Right ventricle myocardium inferior (tissue), 1 donor: ENCODE measurements around the gene PLAAT5. TPM values are rescaled to one million over a fixed set of nuclear protein-coding genes. Genes with fewer than 3 reads are reported as not detected.
"Not testable (repeated sequence)": the region's sequence is repeated elsewhere in the genome, so short reads cannot be mapped to it uniquely, and the experiment has no call there.

Source experiments
- ATAC-seq: fragments of 200-7000 bp; cut with Tn5 transposase; one replicate; pipeline ENCODE4 v1.9.1; 2020; ENCODE audit warnings: mild to moderate bottlenecking, moderate library complexity
- DNase-seq: peaks from one replicate; pipeline ENCODE4 v3.0.0; 2021; ENCODE audit errors: missing footprints
- intact Hi-C: fragments of 100-400 bp; cut with DNase I; formaldehyde crosslinking; loops from one replicate; pipeline ENCODE4 v1.11.0; 2022
- long read RNA-seq: library from polyadenylated mRNA; unstranded; transcript quantifications from one replicate; pipeline ENCODE4 v2.0.0, GENCODE V29; 2021
- total RNA-seq: library from RNA; stranded (reverse); fragmentation: NEBNext Ultra II Directional; extraction: Animal tissue kit (Norgen Biotek cat#: 25700); gene quantifications from one replicate; pipeline ENCODE4 v1.2.1, GENCODE V29; 2021
- donor health status: DM: no; HTN: yes; CAD: no; lungs with severe emphysema.

The PLAAT5 gene, protein sequence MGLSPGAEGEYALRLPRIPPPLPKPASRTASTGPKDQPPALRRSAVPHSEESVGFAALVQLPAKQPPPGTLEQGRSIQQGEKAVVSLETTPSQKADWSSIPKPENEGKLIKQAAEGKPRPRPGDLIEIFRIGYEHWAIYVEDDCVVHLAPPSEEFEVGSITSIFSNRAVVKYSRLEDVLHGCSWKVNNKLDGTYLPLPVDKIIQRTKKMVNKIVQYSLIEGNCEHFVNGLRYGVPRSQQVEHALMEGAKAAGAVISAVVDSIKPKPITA
- 4.8 TPM for total RNA-seq
- long read RNA-seq, partial matches to known transcripts = 0 of 4 reads
- long read RNA-seq, other reads (novel, unspliced or antisense) = 2 of 4 reads

DNA sequence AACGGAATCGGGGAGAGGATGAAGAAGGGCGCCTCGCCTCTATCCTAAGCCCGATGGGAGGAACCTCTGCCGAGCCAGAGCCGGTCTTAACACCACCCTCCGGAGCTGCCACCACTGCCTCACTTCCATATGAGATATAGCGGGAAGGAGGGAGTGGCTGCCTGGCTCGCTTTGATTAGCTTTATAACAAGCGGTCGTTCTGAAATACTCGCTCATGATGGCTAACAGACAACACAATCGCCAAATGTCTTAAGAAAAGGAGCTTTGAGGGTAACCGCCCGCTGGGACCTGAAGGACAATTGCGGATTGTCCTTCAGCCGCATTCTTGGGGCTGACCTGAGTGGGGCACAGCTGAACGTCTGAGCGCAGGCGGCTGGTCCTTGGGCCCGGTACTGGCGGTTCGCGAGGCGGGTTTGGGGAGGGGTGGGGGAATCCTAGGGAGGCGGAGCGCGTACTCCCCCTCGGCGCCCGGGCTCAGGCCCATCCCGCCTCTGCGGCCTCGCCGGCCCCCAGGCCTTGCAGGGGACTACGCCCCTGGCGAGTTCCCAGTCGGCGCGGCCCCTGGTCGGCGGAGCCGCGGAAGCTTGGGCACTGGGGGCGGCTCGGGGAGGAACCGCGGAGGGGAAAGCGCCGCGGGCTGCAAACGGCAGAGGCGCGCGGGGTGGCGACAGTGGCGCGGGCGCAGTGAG is at the start of gene PLAAT5:
Gene PLAAT5 (minus strand): TSS at position 617 of the 689 bp plus-strand sequence. CDS start 133 bp downstream, at position 484.
- DNase-seq = peak; percentile 74
- peak; percentile 91 for ATAC-seq
- intact Hi-C loops = loop anchor here (1.0 kb wide), 1 partner anchor 18 kb away; no protein-coding TSS in a partner anchor

DNA sequence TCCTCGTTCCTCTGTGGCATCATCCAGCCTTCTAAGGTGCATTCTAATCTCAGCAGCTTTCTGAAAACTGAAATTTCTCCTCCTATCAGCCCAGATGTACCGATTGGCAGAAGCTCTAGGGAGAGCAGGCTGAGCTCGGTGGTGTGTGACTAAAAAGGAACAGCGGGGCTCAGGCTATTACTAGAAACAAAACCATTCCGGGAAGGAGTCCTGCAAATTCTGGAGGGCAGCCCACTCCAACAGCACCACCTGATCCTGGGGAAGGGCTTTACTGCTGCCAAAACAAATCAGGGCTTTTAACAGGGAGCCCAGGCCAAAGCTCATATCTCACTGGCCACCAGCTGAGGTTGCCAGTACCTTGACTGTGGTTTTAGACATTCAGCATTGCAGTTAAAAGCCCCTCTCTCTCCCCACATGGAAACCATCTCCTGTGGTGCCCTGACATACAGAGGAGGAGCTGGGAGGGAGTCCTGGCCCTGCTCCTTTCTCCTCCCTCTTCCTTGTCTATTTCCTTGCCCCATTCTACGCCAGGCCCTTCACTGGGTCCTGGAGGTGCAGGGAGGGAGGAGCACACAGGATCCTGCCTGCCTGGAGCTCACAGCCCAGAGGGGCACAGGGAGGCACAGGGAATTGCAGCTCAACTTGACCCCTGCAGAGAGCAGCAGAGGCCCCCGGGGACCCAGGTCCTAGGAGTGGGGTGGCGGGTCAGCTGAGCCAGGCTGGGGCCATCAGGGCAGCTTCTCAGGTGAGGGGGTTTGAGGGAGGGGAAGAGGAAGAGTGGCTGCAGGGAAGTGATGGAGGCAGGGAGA is 46.5 kb upstream of the PLAAT5 start:
- DNase-seq = no peak
- peak; percentile 87 for ATAC-seq
- intact Hi-C loops = loop anchor here (2.0 kb wide), 1 partner anchor 29 kb away; no protein-coding TSS in a partner anchor

DNA sequence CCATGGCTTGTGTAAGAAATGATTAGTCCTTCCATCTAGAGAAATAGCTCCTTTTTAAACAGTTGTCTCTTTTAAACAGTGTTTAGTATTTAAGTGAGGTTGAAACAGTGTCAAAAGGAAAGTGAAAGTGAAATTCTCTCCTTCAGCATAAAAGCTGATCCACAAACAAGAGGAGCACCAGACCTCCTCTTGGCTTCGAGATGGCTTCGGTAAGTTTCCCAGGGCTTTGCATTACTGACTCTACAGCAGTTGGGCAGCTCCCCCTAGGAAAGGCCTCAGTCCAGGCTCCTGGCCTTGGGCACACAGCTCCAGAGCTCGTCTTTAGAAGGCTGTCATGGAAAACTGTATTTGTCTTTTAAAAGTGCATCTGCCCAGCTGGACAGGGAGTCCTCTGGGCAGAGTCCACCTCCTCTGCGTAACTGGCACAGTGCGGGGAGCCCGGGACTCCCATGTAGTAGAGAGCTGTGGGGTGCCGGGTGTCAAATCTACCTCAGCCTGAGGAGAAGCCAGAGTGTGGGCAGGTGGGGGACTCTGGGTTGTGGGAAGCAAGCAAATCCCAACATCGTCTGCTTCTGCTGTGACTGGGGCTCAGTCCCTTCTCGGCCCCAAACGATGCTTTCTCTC is 45.8 kb upstream of the PLAAT5 start, which contains the start of gene PLAAT4:
Gene PLAAT4 (plus strand): TSS at position 140 of the 624 bp plus-strand sequence. CDS start 61 bp downstream, at position 201.
- peak; percentile 65 for ATAC-seq
- DNase-seq = no peak
- intact Hi-C loops = loop anchor here (1.0 to 2.0 kb wide), 2 partner anchors 30 to 77 kb away; no protein-coding TSS in a partner anchor

- intact Hi-C loops = loop anchor here (1.0 to 2.0 kb wide), 2 partner anchors 31 to 78 kb away; no protein-coding TSS in a partner anchor
- ATAC-seq = no peak
- DNase-seq = no peak
These were observed 44.8 kb upstream of the PLAAT5 start for GRCh38 chr11:63535734-63536133.

DNA sequence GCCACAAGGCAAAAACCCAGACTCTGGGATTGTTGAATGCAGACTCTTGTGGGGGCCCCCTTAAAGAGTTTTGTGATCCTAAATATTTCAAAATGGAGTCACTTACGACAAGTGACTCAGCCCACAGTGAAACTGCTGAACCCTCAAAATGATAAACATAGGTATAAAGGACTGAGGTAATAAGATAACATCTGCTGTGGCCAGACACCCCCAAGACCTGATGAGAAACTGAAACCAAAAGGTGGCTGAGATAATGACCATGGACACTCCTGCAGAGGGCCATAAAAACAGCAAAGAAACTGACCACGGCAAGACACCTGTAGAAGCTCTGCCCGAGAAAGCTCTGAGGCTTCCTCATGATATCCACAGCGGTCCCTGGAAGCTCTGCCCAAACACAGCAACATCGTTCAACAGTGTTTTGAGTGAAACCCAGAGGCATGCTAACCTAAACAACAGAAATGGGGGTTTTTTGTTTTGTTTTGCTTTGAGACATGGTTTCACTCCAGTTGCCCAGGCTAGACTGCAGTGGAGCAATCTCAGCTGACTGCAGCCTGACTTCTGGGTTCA is 44.0 kb upstream of the PLAAT5 start:
- intact Hi-C loops = no loop called here
- no peak for DNase-seq
- no peak for ATAC-seq

DNA sequence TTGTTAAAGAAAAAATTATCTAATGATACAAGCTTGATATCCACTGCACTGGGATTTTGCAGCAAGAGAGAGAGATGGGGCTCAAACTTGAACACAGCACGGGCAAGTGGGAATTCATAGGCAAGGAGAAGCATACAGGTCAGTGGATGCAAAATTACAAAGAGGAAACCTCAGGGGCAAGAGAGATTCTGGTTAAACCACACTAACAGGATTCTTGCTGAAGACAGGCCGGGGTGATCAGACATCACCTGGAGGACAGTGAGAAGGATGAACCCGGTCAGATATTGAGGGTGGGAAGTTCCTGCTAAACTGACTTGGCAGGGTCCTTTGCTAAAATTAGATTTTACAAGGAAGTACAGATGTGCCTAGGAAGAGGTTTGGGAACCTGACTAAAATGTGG is 43.1 kb upstream of the PLAAT5 start:
- intact Hi-C loops = no loop called here
- DNase-seq (no peak), ATAC-seq (no peak)

- no peak for ATAC-seq
- intact Hi-C loops = no loop called here
- DNase-seq = no peak
These were observed 42.0 kb upstream of the PLAAT5 start for GRCh38 chr11:63532799-63533475.

GRCh38 chr11:63532117-63532516 is 41.1 kb upstream of the PLAAT5 start:
- intact Hi-C loops = no loop called here
- DNase-seq = no peak
- ATAC-seq = no peak

DNA sequence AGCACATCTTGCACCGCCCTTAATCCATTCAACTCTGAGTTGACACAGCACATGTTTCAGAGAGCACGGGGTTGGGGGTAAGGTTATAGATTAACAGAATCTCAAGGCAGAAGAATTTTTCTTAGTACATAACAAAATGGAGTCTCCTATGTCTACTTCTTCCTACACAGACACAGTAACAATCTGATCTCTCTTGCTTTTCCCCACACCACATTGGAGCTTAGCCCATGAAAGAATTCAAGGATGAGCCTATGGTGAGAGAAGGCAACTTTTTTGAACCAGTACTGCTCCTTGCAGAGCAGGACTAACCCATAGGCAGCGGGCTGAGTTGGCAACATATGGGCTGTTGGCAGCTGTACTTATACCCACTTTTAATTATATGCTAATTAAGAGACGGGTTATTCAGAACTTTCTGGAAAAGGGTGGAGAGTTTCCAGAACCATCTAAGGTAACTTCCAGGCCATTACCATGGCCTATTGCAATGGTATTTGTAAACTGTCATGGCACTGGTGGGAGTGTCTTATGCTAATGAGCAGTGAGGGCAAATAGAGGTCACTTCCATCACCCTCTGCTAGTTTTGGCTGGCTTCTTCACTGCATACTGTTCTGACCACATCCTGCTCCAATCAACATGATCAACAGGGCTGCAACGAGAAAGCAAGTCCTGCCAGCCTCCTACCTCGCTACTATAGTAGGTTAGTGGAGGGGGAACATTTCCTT is 40.3 kb upstream of the PLAAT5 start:
- ATAC-seq, DNase-seq, intact Hi-C loops: not testable (repeated sequence)

GRCh38 chr11:63530021-63530420 is 39.1 kb upstream of the PLAAT5 start:
- intact Hi-C loops = no loop called here
- ATAC-seq (no peak), DNase-seq (no peak)

DNA sequence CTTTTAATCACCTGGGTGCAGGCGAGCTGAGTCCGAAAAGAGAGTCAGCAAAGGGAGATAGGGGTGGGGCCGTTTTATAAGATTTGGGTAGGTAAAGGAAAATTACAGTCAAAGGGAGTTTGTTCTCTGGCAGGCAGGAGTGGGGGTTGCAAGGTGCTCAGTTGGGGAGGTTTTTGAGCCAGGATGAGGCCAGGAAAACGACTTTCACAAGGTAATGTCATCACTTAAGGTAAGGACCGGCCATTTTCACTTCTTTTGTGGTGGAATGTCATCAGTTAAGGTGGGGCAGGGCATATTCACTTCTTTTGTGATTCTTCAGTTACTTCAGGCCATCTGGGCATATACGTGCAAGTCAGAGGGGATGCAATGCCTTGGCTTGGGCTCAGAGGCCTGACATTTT is 38.4 kb upstream of the PLAAT5 start:
- DNase-seq, intact Hi-C loops, ATAC-seq: not testable (repeated sequence)

- ATAC-seq, intact Hi-C loops, DNase-seq: not testable (repeated sequence)
These were observed 37.8 kb upstream of the PLAAT5 start for GRCh38 chr11:63528729-63529278.

- ATAC-seq, intact Hi-C loops, DNase-seq: not testable (repeated sequence)
These were observed 37.2 kb upstream of the PLAAT5 start for GRCh38 chr11:63528156-63528555.

DNA sequence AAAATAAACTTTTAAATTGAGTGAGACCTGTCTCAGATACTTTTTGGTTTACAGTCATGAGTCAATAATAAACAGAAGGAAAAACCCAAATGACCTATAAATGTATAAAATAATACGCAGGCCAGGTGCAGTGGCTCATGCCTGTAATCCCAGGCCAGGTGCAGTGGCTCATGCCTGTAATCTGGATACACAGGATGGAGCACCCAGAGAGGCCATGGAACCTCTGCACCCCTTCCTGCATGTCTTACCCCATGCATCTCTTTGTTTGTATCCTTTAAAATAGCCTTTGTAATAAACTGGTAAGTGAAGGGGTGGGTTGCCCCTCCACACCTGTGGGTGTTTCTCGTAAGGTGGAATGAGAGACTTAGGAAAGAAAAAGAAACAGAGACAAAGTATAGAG is 36.7 kb upstream of the PLAAT5 start:
- ATAC-seq (no peak), DNase-seq (no peak)
- intact Hi-C loops = no loop called here

DNA sequence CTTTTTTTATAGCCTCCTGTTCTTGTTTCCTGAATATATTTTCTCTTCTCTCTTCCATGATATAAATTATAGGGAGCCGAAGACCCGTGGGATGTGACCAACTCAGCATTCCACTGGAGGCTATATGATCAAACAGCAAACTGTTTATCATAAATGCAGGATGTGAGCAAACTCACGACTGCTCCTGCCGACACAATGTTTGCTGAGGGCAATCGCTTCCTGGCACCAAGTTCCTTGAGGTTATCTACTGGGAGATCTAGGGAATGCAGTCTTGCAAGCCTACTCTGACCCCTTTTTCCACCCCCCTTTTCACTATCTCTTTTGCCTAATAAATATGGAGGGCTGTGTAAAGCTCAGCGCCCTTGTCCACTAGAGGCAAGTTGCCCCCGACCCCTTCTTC is 32.2 kb upstream of the PLAAT5 start:
- DNase-seq = no peak
- intact Hi-C loops = no loop called here
- no peak for ATAC-seq

DNA sequence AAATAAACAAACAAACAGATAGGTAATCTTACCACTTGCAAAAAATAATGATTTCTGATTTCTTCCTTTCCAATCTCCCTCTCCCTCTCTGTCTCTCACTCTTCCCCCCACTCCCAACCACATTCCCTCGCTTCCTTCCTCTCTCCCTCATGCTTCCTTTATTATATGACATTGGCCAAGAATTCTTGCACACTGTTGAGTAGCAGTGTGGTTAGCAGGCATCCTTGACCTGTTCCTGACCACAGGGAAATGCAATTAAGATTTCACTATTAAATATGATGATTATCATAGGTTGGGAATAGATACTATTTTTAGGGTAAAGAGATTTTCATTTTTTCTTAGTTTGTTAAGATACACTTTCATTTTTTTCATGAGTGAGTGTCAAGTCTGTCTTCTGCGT is 30.9 kb upstream of the PLAAT5 start:
- ATAC-seq (no peak), DNase-seq (no peak)
- intact Hi-C loops = no loop called here
